GM10266 (cell line): ENCODE results near the gene CACNB2.

Experiments used
- DNase-seq: peaks from one replicate; pipeline ENCODE4 v3.0.0; 2012; ENCODE audit errors: extremely low spot score
- CTCF ChIP-seq: IDR thresholded peaks from 2 replicates; pipeline ENCODE4 v1.5.1; 2012; ENCODE audit warnings: mild to moderate bottlenecking, low read depth; ENCODE audit not compliant: control insufficient read depth, insufficient read depth; ENCODE audit errors: missing control alignments

The CACNB2 gene

DNA sequence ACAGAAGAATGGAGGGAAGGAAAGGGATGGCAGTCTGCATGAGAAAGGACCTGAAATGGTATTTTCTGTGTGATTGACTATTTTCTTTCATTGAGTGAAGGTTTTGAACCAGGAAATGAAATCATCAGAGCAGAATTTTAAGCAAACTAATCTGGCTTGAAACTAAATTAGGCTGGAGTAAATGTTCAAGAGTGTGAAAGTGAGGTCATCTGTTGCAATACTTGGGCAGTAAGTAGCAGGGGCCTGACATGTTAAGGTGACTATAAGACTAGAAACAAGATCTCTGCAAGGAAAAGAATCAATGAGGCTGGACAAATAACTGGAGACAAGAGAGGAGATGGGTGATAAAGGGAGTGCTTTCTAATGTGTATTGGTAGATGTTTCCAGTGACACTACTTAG, 306.0 kb downstream of the CACNB2 start:
- no peak for TF ChIP-seq CTCF

DNA sequence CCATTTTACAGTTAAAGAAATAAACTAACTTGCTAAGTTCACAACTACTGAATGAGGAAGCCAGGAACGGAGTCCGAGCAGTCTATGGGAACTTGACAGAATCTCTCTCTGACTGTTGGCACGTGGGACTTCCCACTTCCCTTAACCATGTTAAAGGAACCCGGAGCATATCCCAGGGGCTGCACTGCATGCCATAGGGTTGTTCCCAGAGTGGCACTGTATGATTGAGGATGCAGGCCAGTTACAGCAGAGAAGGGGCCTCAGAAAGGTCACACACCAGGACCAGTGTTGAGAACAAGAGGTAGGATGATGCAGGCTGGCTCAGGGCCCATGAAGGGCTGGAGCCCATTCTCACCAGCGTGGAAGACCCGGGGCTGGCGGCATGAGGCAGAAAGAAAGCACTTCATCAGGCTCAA, 309.4 kb downstream of the CACNB2 start:
- no peak for DNase-seq
- TF ChIP-seq CTCF: no peak

More for the DNA sequence above, 306.0 kb downstream of the CACNB2 start:
- DNase-seq: no peak

DNA sequence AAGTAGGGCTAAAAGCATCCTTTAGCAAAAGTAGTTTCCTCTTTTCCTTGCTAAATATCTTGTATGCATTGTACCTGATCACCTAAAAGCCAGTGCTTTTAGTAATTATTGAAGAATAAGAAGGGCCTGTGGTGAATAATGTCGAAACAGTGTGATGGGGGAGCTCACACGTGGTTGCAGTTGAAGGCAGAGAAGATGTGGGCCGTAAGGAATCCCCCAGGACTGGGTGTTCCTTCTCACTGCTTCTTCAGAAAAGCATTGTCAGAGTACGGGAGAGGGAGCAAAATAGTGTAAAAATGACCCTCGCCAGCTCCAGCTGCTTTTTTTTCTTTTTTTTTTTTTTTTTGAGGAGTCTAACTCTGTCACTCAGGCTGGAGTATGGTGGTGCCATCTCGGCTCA, 310.1 kb downstream of the CACNB2 start:
- no peak for TF ChIP-seq CTCF
- no peak for DNase-seq

GRCh38 chr10:18455086-18455884, 315.1 kb downstream of the CACNB2 start:
- TF ChIP-seq CTCF: no peak
- no peak for DNase-seq

DNA sequence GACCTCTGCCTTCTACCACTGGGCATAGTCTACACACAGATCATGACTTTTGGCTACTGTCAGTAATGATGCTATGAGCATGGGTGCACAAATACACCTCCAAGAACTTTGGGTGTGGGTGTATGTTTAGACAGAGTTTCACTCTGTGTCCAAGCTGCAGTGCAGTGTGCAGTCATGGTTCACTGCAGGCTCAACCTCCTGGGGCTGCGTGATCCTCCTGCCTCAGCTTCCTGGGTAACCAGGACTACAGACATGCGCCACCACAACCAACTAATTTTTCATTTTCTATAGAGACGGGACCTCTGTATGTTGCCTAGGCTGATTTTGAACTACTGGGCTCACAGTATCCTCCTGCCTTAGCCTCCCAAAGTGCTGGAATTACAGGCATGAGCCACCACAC, 316.8 kb downstream of the CACNB2 start:
- DNase-seq: no peak
- TF ChIP-seq CTCF: no peak

GRCh38 chr10:18460032-18460431, 319.8 kb downstream of the CACNB2 start:
- no peak for DNase-seq
- TF ChIP-seq CTCF: no peak

DNA sequence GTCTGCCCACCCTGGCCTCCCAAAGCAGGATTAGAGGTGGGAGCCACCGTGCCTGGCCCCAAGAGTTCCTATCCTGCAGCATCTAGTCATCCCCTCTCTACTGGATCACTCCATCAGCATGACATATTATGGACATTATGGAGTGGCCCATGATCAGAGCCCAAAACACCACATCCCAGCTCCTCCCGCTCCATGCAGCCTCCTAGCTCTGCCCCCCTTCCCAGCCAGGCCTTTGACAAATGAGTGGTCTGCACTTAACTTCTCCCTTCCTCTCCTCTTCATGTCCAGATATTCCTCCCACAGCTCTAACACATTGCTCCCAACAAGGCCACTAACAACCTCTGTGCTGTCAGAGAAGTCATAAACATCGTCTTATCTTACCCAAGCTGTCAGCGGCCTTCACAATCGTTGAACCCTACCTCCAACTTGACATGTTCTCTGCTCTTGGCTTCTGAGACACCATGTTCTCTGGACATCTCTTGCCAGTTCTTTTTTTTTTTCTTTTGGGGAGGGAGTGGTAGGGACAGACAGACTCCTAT, 323.5 kb downstream of the CACNB2 start:
- DNase-seq: no peak
- no peak for TF ChIP-seq CTCF
